NCI-H226 (cell line): ENCODE data around the gene UTF1.
"Not testable (repeated sequence)": the region's sequence is repeated elsewhere in the genome, so short reads cannot be mapped to it uniquely, and the experiment has no call there.

ENCODE experiments used
- DNase-seq: peaks from one replicate; pipeline ENCODE4 v3.0.0-alpha.2; 2015

The UTF1 gene

DNA sequence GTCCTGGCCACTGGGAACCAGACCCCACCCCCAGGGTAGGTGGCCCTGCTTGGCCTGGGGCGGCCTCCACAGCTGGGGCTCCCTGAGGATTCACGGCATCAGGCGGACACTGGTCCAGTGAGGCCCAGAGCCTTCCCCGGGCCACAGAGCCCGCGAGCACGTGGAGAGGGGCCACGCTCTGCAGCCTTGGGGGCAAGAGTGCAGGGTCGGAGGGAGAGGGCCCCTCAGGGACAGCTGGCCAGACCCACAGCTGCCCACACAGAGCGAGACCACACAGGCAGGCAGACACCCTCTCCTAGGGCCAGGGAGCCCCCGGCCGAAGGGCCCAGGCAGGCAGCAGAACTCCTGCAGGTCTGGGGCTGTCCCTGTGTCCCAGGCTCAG lies 18.3 kb downstream of the UTF1 start:
- DNase-seq, result no peak

GRCh38 chr10:133249094-133249780 lies 19.2 kb downstream of the UTF1 start:
- no peak for DNase-seq

- DNase-seq, result no peak
Measured at GRCh38 chr10:133249975-133250754, 20.1 kb downstream of the UTF1 start.

DNA sequence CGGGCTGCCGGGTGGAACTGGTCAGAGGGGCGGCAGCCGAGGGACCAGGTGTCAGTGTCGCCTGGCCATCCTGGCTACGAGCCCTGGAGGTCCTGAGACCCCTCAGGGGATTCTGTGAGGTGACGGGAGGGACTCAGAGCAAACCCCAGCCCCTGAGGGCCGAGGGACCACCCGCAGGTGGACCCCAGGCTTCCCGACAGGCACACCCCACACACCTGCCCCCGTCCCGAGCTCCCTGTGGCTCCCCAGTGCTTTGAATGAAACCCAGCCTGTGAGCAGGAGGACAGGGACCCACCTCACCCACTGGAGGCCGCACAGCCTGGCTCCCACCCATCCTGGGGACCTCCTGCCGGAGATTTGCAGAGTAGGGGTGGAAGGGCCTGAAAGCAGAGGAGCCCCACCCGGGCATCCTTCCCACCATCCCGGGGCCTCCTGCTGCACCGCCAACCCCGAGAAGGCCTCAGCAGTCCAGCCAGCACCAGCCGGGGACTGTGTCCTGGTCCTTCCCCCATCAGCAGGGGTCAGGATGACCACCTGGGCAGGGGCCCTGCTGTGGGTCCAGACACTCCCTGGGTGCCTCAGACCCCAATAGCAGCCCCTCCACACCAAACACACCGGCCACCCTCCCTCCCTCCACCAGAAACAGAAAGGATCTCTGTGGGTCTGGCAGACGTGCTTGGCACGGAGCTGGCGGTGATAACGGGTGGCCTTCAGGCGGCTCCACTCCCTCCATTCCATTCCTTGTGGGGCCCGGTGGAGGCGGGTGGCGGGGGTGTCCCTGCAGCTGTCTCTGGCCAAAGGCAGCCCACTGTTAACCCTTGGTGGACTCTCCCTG lies 21.6 kb downstream of the UTF1 start:
- DNase-seq, result no peak

- no peak for DNase-seq
Measured at GRCh38 chr10:133252223-133252552, 22.2 kb downstream of the UTF1 start.

DNA sequence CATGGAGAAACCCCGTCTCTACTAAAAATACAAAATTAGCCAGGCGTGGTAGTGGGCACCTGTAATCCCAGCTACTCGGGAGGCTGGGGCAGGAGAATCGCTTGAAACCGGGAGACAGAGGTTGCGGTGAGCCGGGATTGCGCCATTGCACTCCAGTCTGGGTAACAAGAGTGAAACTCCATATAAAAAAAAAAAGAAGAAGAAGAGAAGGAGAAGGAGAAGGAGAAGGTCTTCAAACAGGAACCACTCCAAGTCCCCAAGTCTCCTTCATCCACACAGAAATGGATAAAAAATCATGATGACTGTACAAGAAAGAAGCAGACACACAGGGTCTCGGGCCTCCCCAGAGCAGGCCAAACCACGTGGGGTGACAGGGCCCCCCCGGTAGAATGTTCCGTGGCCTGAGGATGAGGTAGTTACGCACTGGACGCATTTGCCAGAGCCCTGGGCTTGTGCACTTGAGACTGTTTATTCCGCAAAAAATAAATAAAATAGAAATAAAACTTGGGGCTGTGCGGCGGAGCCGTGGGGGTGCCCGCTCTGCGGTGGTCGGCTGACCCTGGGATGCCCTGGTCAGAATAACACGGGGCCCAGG lies 23.4 kb downstream of the UTF1 start:
- no peak for DNase-seq

GRCh38 chr10:133254421-133255120 lies 24.6 kb downstream of the UTF1 start:
- no peak for DNase-seq

DNA sequence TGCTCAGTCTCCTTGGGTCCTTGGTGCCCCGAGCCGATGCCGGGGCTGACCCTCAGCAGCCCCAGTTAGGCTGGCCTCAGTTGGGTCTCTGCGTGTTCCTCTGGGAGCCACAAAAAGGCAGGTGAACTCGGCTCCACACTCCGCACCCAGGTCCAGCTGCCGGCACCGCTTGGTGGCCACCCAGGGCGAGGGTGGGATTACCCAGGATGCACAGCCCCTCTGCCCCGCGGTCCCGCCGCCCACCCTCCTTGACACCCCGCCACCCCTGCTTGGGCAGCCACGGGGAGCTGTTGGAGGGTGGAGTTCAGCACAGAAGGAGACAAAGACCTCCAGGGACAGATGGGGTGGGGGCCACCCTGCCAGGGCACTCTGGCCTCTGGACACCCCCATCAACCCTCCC lies 25.3 kb downstream of the UTF1 start:
- DNase-seq, result no peak

DNA sequence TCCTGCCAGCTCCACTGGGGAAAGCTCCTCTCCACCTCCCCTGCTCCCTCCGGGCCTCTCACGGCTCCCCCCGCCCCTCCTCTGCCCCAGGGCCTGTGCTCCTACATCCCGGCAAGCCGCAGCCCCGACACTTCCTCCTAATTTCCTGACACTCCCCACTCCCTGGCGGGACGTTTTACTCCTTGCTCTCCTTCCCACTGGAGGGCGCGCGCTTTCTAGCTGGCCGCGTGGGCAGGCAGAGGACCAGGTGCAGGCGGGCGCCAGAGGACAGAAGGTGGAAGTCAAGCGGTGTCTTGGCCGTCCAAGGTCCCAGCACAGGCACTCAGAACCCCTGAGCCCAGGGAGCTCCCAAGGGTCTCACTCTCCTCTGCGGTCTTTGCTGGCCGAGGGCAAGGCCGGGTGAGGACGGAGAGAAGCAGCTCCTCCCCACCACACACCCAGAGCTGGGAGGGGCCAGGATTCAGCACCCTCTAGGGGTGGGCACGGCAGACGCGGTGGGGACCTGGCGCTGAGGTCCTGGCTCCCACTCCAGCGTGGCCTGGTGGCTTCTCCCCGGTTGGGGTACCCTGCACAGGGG lies 27.6 kb downstream of the UTF1 start:
- DNase-seq, result peak; percentile 69

GRCh38 chr10:133258066-133258817 lies 28.2 kb downstream of the UTF1 start:
- DNase-seq, result peak; percentile 9

- peak; percentile 90 for DNase-seq
Measured at GRCh38 chr10:133258818-133259601, 29.0 kb downstream of the UTF1 start.

GRCh38 chr10:133259602-133259989 lies 29.6 kb downstream of the UTF1 start:
- no peak for DNase-seq

- peak; percentile 39 for DNase-seq
Measured at GRCh38 chr10:133260895-133261725, 31.1 kb downstream of the UTF1 start.

DNA sequence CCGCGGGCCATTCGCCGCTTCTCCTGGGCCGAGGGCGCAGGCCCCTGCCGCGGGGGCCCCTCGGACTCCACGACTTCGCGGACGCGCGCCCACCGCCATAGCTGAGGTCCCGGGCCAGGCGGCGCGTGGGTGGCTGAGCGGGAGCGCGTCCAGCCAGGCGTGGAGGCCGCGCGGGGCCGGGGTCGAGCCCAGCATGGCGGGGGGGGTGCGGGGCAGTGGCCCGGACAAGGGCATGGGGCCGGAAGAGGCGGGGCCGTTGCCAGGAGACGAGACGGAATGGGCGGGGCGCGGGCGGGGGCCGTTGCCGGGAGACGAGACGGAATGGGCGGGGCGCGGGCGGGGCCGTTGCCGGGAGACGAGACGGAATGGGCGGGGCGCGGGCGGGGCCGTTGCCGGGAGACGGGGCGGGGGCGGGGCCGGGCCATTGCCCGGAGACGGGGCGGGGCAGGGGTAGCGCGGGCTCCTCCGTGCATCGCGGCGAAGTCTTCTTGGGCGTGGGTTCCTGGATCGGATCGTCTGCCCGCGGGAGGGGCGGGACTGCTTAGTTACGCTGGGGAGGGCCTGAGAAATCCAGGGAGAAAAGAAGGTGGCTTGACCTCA lies 31.8 kb downstream of the UTF1 start:
- DNase-seq, result peak; percentile 16

DNA sequence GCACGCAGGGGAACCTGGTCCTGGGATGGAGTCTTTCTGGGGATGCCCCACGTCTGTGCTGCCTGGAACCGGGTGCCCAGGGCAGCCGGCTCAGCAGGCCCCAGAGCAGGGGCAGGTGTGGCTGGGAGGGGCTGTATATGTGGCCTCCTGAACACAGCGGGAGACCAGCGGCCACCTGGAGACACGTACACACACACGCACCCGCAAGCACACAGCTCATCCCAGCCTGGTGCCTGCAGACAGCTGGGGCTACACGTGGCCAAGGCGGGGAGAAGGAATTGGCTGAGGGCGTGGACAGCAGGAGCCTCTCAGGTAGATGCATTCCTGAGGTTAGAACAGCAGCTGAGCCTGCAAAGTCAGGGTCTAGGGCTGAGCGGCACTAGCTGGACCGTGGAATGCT lies 32.7 kb downstream of the UTF1 start:
- no peak for DNase-seq

DNA sequence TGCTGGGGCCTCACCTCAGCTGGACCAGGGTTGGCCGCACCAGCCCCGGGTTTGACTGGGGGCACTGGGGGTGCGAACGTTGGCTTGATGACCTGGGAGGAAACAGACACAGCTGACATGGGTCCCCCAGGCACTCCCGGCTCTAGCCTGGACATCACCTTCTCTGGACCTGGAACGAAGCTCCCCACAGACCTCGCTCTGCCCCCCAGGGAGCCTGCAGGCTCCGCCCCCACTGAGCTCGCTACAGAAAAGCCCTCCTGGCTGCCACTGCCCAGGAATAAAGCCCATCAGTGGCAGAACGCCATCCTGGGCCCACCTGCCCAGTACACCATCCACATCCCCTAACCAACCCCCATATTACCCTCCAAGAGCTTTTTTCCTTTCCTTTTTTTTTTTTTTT lies 33.7 kb downstream of the UTF1 start:
- DNase-seq, result no peak

DNA sequence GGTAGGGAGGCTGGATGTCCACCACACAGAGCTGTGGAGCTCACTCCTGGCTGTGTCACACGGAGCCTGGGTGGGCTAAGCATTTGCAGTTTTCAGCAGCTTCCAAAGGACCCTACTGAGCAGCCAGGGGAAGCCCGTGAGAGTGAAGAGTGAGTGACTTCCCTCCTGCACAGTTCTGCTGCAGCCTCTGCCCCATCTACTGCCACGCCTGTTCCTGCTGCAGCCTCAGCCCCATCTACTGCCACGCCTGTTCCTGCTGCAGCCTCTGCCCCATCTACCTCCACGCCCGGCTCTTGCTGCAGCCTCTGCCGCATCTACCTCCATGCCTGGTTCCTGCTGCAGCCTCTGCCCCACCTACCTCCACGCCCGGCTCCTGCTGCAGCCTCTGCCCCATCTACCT lies 34.4 kb downstream of the UTF1 start:
- DNase-seq, result no peak

DNA sequence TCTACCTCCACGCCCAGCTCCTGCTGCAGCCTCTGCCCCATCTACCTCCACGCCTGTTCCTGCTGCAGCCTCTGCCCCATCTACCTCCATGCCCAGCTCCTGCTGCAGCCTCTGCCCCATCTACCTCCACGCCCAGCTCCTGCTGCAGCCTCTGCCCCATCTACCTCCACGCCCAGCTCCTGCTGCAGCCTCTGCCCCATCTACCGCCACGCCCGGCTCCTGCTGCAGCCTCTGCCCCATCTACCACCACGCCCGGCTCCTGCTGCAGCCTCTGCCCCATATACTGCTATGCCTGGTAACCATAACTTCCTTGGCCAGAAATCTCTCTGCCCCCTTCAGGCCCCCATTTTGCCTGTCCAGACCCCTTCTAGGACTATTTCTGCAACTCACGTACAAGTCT lies 35.0 kb downstream of the UTF1 start:
- DNase-seq, result not testable (repeated sequence)

GRCh38 chr10:133266056-133266795 lies 36.2 kb downstream of the UTF1 start:
- no peak for DNase-seq
